WTC11 (cell line): Measurements from ENCODE around the gene DALRD3. TPM values are rescaled to one million over a fixed set of nuclear protein-coding genes. Genes with fewer than 3 reads are reported as not detected.

Experiments used
- ATAC-seq: fragments of 200-7000 bp; cut with Tn5 transposase; 2 replicates; pipeline ENCODE4 v1.10.0; 2021; ENCODE audit warnings: mild to moderate bottlenecking, moderate library complexity
- CTCF ChIA-PET: fragments of 300-600 bp; sonication (Branson Sonifier 250); formaldehyde crosslinking; loops from one replicate; lab custom pipeline; 2021; ENCODE audit warnings: antibody characterized with exemption; lab: Charles Lee
- POLR2A ChIA-PET: fragments of 350-600 bp; sonication (Branson Sonifier 250); formaldehyde crosslinking; loops from one replicate; lab custom pipeline; 2021; ENCODE audit warnings: antibody characterized with exemption; lab: Charles Lee
- DNase-seq: peaks from one replicate; pipeline ENCODE4 v3.0.0; 2021; ENCODE audit warnings: low spot score
- H3K27ac Mint-ChIP-seq: 2 replicates; pipeline ENCODE4 v1.8.0; 2021; ENCODE audit warnings: mixed read lengths
- H3K27me3 Mint-ChIP-seq: 2 replicates; pipeline ENCODE4 v1.8.0; 2021; ENCODE audit warnings: low read depth, mild to moderate bottlenecking, moderate library complexity, mixed read lengths
- H3K36me3 Mint-ChIP-seq: 2 replicates; pipeline ENCODE4 v1.8.0; 2021; ENCODE audit warnings: mixed read lengths
- H3K4me1 Mint-ChIP-seq: 2 replicates; pipeline ENCODE4 v1.8.0; 2022; ENCODE audit warnings: mixed read lengths
- H3K4me3 Mint-ChIP-seq: 2 replicates; pipeline ENCODE4 v1.8.0; 2021; ENCODE audit warnings: mild to moderate bottlenecking, moderate library complexity, mixed read lengths
- H3K9me3 Mint-ChIP-seq: 2 replicates; pipeline ENCODE4 v1.8.0; 2021; ENCODE audit warnings: mixed read lengths
- ARID4B ChIP-seq: sonication (generic); formaldehyde crosslinking; IDR thresholded peaks from 2 replicates; pipeline ENCODE4 v1.8.0; 2023; ENCODE audit warnings: missing genetic modification reagents, mild to moderate bottlenecking, borderline replicate concordance
- ATF1 ChIP-seq: sonication (generic); formaldehyde crosslinking; IDR thresholded peaks from 2 replicates; pipeline ENCODE4 v1.8.1; 2023; ENCODE audit warnings: mild to moderate bottlenecking, moderate library complexity, missing genetic modification reagents
- EMX1 ChIP-seq: fragments of 250-450 bp; sonication (Bioruptor Pico); IDR thresholded peaks from 2 replicates; pipeline ENCODE4 v1.8.0; 2021; ENCODE audit warnings: mild to moderate bottlenecking
- ETV6 ChIP-seq: sonication (generic); formaldehyde crosslinking; IDR thresholded peaks from 2 replicates; pipeline ENCODE4 v1.8.1; 2022; ENCODE audit warnings: mild to moderate bottlenecking, missing genetic modification reagents
- KAT7 ChIP-seq: sonication (generic); formaldehyde crosslinking; IDR thresholded peaks from 2 replicates; pipeline ENCODE4 v1.8.1; 2023; ENCODE audit warnings: missing genetic modification reagents, mild to moderate bottlenecking, borderline replicate concordance
- MYBL2 ChIP-seq: sonication (generic); formaldehyde crosslinking; IDR thresholded peaks from 2 replicates; pipeline ENCODE4 v1.8.1; 2023; ENCODE audit warnings: mild to moderate bottlenecking, moderate library complexity, missing genetic modification reagents
- STAT6 ChIP-seq: sonication (generic); formaldehyde crosslinking; conservative IDR thresholded peaks from 2 replicates; pipeline ENCODE4 v1.8.1; 2023; ENCODE audit warnings: mild to moderate bottlenecking, low read depth, missing genetic modification reagents, moderate library complexity
- TEAD4 ChIP-seq: sonication (generic); formaldehyde crosslinking; IDR thresholded peaks from 2 replicates; pipeline ENCODE4 v1.8.0; 2022; ENCODE audit warnings: mild to moderate bottlenecking, missing genetic modification reagents
- USF1 ChIP-seq: sonication (generic); formaldehyde crosslinking; IDR thresholded peaks from 2 replicates; pipeline ENCODE4 v1.8.0; 2022; ENCODE audit warnings: mild to moderate bottlenecking, missing genetic modification reagents
- ZNF219 ChIP-seq: sonication (generic); formaldehyde crosslinking; IDR thresholded peaks from 2 replicates; pipeline ENCODE4 v1.8.0; 2023; ENCODE audit warnings: missing genetic modification reagents, mild to moderate bottlenecking, borderline replicate concordance
- ZNF263 ChIP-seq: sonication (generic); formaldehyde crosslinking; IDR thresholded peaks from 2 replicates; pipeline ENCODE4 v1.8.1; 2022; ENCODE audit warnings: low read depth, mild to moderate bottlenecking, moderate library complexity, missing genetic modification reagents
- ZNF416 ChIP-seq: fragments of 250-450 bp; sonication (Bioruptor Pico); IDR thresholded peaks from 2 replicates; pipeline ENCODE4 v1.9.0; 2021; ENCODE audit warnings: mild to moderate bottlenecking, inconsistent platforms
- total RNA-seq: library from RNA; stranded (reverse); gene quantifications from 3 replicates; pipeline ENCODE4 v1.2.3, GENCODE V29; 2021
- TF ChIP-seq, protein P1 (sequence below): fragments of 250-450 bp; sonication (Bioruptor Pico); conservative IDR thresholded peaks from 2 replicates; pipeline ENCODE4 v1.9.0; 2021; ENCODE audit warnings: mild to moderate bottlenecking
- TF ChIP-seq, protein P2 (sequence below): sonication (generic); formaldehyde crosslinking; IDR thresholded peaks from 2 replicates; pipeline ENCODE4 v1.8.1; 2022; ENCODE audit warnings: missing genetic modification reagents, borderline replicate concordance
- TF ChIP-seq, protein P3 (sequence below): fragments of 250-450 bp; sonication (Bioruptor Pico); IDR thresholded peaks from 2 replicates; pipeline ENCODE4 v1.9.0; 2021; ENCODE audit warnings: mild to moderate bottlenecking

The DALRD3 gene
- total RNA-seq, 1 experiment from 2014 or later, result 41.4 TPM

DNA sequence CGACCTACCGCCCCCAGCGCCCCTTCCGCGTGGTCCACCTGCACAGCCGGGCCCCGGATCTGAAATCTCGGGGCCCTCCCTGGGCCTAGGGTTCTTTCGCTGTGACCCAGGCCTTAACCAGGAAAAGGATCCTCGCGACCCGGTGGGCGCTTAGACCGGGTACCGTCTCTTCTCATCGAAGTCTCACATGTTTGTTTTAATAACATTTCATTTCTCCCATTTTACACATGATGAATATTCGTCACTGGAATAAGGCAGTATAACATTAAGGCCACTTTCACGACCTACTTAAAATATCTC lies 277 bp upstream of the DALRD3 start:
- Mint-ChIP-seq H3K27ac (peak overlapping the region; percentile 92), H3K9me3 (no peaks in the 10 kb centered on the region), H3K4me3 (peak overlapping the region; percentile 92), H3K27me3 (no peaks in the 10 kb centered on the region), H3K36me3 (peaks cover 33% of the 10 kb centered on the region), H3K4me1 (peaks cover 25% of the 10 kb centered on the region)
- TF ChIP-seq TEAD4 (CRISPR knock-in tag) (no peak), KAT7 (CRISPR knock-in tag) (0 out of 2 replicates have a peak, but pooled peaks have one; percentile 4), MYBL2 (peak; percentile 13; the same call in 1 of the 2 replicates), ETV6 (CRISPR knock-in tag) (peak; percentile 14; the same call in 1 of the 2 replicates), STAT6 (CRISPR knock-in tag) (no peak)
- TF ChIP-seq, protein P1, sequence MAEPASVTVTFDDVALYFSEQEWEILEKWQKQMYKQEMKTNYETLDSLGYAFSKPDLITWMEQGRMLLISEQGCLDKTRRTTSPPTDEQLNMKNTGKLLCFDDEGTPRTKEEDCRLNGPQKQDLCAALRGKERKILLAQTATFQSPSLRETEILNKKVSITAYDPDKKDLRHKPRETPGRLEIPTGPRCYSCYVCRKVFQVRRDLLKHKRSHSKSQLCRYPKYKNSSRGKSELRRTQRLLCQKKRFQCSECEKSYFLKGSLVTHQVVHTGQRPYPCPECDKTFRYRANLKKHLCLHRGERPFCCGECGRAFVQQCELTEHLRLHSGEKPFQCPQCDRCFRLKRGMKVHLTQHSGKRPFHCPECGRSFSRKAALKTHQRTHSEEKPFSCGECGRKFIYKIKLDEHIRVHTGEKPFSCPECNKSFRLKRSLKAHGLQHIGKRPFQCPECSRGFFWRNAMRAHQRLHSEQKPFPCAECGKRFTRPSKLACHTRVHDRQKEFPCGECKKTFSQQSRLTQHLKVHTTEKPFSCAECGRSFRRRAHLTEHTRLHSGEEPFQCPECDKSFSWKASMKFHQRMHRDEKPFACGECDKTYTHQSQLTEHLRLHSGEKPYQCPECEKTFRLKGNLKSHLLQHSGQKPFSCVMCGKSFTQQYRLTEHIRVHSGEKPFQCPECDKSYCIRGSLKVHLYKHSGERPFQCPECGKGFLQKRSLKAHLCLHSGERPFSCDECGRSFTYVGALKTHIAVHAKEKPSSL (CRISPR knock-in tag), result no peak
- POLR2A ChIA-PET, result interaction anchor here (1.6 to 3.6 kb wide), 4 partner anchors 11 to 75 kb away, joined by 3 to 40 read pairs (median 8); partner anchors contain the start of genes IMPDH2, P4HTM and WDR6
- ATAC-seq (no peak), DNase-seq (no peak)
- CTCF ChIA-PET, result interaction anchor here (2.3 to 8.2 kb wide), 2 partner anchors 12 to 30 kb away, joined by 21 to 101 read pairs; partner anchors contain the start of genes P4HTM and WDR6

GRCh38 chr3:49017229-49017970 lies 980 bp downstream of the DALRD3 start:
- no peak for ATAC-seq
- ChIA-PET CTCF (interaction anchor here (2.3 to 8.2 kb wide), 2 partner anchors 11 to 29 kb away, joined by 21 to 101 read pairs; partner anchors contain the start of genes P4HTM and WDR6), POLR2A (interaction anchor here (0.5 to 3.6 kb wide), 6 partner anchors 10 to 76 kb away, joined by 3 to 40 read pairs (median 6); partner anchors contain the start of genes IMPDH2, P4HTM and WDR6)
- peak overlapping the region; percentile 92 for H3K4me3 Mint-ChIP-seq
- H3K27ac Mint-ChIP-seq, result no peak overlapping the region; the same call in 1 of the 2 replicates
- H3K4me1 Mint-ChIP-seq, result peaks cover 18% of the 10 kb centered on the region
- peaks cover 25% of the 10 kb centered on the region for H3K36me3 Mint-ChIP-seq
- H3K9me3 Mint-ChIP-seq, result no peaks in the 10 kb centered on the region
- no peaks in the 10 kb centered on the region for H3K27me3 Mint-ChIP-seq
- DNase-seq, result no peak
- TF ChIP-seq, protein P2, sequence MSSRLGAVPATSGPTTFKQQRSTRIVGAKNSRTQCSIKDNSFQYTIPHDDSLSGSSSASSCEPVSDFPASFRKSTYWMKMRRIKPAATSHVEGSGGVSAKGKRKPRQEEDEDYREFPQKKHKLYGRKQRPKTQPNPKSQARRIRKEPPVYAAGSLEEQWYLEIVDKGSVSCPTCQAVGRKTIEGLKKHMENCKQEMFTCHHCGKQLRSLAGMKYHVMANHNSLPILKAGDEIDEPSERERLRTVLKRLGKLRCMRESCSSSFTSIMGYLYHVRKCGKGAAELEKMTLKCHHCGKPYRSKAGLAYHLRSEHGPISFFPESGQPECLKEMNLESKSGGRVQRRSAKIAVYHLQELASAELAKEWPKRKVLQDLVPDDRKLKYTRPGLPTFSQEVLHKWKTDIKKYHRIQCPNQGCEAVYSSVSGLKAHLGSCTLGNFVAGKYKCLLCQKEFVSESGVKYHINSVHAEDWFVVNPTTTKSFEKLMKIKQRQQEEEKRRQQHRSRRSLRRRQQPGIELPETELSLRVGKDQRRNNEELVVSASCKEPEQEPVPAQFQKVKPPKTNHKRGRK (CRISPR knock-in tag), result no peak
- peak; percentile 9; the same call in 1 of the 2 replicates for TF ChIP-seq USF1 (CRISPR knock-in tag)
- peak; percentile 26; the same call in 1 of the 2 replicates for TF ChIP-seq ZNF219 (CRISPR knock-in tag)
- peak; percentile 3; the same call in 1 of the 2 replicates for TF ChIP-seq EMX1 (CRISPR knock-in tag)
- TF ChIP-seq TEAD4 (CRISPR knock-in tag), result no peak
- TF ChIP-seq, protein P3, sequence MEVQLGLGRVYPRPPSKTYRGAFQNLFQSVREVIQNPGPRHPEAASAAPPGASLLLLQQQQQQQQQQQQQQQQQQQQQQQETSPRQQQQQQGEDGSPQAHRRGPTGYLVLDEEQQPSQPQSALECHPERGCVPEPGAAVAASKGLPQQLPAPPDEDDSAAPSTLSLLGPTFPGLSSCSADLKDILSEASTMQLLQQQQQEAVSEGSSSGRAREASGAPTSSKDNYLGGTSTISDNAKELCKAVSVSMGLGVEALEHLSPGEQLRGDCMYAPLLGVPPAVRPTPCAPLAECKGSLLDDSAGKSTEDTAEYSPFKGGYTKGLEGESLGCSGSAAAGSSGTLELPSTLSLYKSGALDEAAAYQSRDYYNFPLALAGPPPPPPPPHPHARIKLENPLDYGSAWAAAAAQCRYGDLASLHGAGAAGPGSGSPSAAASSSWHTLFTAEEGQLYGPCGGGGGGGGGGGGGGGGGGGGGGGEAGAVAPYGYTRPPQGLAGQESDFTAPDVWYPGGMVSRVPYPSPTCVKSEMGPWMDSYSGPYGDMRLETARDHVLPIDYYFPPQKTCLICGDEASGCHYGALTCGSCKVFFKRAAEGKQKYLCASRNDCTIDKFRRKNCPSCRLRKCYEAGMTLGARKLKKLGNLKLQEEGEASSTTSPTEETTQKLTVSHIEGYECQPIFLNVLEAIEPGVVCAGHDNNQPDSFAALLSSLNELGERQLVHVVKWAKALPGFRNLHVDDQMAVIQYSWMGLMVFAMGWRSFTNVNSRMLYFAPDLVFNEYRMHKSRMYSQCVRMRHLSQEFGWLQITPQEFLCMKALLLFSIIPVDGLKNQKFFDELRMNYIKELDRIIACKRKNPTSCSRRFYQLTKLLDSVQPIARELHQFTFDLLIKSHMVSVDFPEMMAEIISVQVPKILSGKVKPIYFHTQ (CRISPR knock-in tag), result no peak
- peak; percentile 18; the same call in 1 of the 2 replicates for TF ChIP-seq ATF1 (CRISPR knock-in tag)
- no peak for TF ChIP-seq ZNF263
- TF ChIP-seq ZNF416 (CRISPR knock-in tag), result 0 out of 2 replicates have a peak, but pooled peaks have one; percentile 51
- TF ChIP-seq ARID4B (CRISPR knock-in tag), result 0 out of 2 replicates have a peak, but pooled peaks have one; percentile 36
